NCI-H2196 (cell line): ENCODE measurements around the gene TUT1.
"Not testable (repeated sequence)": the region's sequence is repeated elsewhere in the genome, so short reads cannot be mapped to it uniquely, and the experiment has no call there.

Experiments
- DNase-seq: peaks from one replicate; lab custom pipeline; 2025; ENCODE audit not compliant: unreplicated experiment; lab: John Stamatoyannopoulos, UW

Gene TUT1

DNA sequence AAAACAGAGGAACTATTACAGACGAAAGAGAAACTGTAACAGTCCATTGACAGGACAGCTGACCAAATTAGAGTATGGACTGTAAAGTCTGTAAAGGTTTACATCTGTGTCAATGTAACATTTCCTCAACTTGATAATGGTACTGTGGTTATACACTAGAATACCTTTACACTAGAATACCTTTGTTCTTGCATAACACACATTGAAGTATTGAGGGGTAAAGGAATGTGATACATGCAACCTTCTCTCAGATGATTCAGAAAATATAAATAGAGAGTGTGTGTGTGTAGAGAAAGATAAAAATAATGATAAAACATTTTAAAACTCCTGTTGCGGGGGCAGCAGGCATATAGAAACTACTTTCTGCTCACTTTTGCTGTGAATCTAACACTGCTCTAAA is 12.1 kb downstream of the TUT1 start:
- no peak for DNase-seq

DNA sequence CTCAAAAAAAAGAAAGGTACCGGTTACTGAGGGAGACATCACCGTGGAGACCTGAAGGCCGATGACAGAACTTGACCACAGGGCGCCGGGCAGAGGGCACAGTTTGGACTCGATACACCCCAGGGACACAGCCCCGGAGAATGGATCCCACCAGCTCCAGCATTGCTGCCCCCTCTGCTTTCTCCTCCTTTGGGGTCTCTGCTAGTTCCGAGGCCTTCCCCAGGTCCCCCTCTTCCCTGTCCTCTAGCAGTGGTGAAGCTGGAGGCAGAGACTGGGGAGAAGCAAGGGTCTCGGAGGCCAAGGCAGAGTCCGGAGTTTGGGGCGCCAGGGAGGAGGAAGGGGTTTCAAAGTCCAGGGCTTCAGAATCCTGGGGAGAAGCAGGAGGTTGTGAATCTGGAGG is 12.8 kb downstream of the TUT1 start:
- no peak for DNase-seq

DNA sequence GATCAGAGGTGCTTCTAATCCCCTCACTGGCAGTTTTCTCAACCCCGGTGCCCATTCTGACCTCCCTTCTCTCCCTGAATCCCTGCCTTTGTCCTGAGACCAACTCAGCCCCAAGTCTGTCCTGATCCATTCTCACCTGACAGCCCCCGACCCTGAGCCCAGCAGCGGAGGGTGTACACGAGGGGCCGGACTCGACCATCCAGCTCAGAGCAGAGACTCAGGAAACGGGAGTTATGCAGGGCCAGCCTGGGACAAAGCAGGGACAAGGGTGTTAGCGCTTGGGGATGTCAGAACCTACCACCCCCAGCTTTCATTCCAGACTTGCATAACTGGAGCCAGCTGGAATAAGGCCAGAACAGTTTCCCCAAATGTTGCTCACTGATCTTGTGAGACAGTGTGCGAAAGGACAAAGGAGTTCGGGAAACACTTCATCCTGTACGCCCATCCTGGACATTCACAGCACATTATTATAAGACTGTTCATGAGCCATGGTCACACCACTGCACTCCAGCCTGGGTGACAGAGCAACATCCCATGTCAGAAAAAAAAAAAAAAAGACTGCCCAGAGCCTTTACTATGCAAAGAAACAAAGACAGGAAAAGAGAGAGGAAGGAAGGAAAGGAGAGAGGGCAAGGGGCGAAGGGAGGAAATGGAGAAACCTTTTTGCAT is 14.1 kb downstream of the TUT1 start:
- DNase-seq, result no peak

DNA sequence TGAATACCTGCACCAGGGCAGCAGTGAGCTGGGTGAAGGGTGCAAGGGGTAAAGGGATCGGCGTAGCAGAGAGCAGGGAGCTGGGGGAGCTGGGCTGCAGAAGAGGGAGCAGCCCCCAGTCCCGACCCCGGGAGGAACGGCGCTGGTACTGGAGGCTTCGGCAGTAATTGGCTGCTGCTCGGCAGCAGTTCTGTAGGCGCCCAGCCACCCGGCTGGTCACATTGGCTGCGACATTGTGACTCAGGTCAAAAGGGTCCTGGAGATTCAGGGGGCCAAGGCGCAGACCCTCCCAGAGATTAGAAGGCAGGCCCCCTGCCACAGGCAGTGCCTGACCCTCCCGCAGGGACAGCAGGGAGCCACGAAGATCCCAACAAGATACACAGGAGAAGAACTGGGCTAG is 15.5 kb downstream of the TUT1 start:
- DNase-seq, result no peak

DNA sequence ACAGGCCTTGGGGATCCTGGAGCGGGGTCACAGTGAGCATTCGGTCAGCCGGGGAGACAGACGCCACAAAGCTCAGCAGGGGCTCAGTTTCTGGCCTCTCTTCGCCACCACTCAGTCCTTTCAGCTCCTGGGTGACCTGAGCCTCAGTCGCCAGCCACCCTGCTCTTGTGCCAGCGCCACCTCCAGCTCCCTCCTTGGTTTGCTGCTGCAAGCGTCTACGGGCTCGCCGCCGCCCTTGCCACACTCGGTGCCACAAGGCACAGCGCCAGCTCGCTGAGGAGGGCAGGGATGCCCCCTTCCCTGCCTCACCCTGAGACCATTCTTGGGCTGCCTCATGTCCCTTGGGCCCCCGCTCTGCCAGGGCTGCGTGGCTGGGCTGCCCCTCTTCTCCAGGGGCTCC is 16.2 kb downstream of the TUT1 start:
- no peak for DNase-seq

DNA sequence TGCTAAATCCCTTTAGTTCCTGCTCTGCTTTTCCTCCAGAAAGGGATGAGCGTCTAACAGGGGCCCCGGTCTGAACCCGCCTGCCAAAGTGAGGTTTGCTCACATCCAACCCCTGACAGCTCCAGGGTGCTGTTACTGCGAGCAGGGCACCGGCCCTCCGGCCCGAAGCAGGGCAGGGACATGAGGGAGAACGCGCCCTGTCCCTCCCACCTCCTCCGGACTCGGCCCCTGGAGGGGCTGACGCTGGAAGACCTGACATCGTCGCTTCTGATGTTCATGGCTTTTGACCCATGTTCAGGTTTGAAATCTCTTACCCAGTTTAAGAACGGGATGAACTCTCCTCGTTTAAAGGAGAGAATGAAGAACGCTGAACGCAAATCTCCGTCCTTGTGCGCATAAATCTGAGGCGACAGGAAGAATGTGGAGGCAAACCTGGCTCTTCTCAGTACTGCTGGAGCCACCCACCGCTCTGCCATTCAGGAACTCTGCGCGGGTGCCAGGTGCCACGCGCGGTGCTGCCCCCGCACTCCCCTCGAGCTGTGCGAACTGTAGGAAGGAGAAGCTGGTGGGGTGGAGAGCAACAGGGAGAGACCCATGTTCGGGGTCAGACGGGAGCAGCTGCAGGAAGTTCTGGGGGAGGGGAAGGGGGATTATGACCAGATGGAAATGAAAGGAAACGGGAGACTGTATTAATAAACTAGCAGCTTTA is 16.8 kb downstream of the TUT1 start:
- peak; percentile 18 for DNase-seq

DNA sequence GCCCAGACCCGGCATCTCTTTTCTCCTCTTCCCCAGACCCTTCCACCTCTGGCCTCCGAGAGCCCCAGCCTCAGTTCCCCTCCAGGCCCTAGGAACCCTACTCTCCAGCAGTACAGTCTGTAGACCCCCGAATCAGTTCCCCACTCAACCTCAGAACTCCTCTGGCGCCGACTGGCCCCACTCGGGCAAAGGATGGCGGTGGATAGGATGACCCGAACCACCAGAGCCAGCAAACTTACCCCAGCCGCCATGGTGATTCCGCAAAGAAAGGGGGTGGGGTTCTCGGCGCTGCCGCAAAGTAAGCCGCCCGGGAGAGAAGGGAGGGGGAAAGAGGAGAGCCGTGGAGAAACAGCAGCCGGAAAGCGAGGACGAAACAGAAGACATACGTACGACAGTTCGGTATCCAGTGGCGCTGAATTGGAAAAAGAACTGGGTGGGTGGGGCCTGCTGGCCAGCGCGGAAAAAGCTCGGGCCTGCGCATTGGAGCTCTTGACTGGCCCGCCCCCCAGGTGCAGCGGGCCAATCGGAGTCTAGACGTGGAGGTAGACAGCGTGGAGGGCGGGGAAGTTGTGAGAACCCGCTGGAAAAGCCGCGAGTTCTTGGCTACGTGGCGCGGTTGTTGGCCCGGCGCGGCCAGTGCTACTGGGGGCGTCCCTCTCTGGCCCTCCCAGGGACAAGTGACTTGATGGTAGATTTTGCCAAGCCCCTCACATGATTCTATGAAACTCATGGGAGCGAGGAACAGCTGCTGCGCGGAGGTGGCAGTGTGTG is 17.5 kb downstream of the TUT1 start, which contains the start of gene EEF1G:
Gene EEF1G, minus strand, starts transcription at position 300 of the 771 bp plus-strand sequence. Its CDS starts 49 bp downstream, at position 251.
- DNase-seq, result peak; percentile 99

DNA sequence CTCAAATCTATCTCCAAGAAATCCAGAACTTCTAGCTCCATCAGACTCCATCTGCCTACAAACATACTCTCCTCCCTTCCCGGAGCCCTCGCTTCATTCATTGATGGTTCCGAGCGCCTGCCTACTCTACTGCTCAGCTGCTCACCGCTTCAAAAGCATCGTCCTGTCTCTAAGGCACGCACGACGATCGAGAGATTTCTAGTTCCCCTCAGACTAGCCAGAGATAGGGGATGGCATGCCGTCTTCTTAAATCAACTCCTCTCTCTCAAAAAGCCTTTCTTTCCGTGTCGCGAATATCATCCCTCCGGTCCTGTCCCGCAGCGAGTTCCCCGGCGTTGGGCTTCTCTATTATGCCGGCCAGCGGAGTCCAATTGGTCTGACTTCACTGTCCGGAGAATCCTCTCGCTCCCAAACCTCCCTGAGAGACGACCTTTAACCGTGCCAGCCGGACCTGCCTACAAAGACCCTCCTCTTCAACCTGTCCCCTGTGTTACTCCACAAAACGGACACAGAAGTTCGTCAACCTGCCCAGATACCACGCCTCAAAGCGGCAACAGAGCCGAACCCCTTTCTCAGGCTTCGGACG is 18.2 kb downstream of the TUT1 start:
- DNase-seq, result no peak

DNA sequence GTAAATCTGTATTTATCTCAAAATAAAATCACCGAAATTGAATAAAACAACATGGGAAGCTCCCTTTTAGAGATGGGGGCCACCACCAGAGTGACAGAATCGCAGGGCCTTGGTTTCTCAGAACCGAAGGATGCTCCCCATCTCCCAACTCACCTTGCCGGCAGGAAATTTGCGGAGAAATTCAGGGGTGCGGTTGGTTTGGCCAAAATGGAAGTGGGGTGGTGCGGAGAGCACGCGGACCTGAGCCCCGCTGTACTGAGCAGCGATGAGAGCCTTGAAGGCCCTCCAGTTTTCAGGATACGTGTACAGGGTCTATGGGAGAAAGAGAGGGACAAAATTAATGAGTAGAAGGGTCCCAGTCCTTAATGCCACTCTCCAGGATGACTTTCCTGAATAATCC is 18.9 kb downstream of the TUT1 start:
- DNase-seq, result no peak

DNA sequence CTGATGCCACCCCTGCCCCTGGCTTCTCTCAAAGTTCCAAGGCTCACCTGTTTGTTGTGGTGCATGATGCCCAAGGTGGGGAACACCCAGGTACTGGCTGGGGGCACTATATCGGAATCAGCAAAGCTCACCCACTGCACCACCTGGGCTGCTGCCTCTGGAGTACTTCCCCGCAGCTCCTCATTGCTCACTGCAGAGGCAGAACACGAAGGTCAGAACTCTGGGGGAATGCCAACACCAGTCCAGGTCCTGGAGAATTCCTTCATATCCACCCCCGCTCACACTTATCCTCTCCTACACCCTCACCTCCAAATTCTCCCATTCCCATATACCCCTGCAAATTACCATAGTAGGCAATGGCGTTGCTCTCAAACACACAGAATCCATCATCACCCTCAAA is 19.8 kb downstream of the TUT1 start:
- not testable (repeated sequence) for DNase-seq

DNA sequence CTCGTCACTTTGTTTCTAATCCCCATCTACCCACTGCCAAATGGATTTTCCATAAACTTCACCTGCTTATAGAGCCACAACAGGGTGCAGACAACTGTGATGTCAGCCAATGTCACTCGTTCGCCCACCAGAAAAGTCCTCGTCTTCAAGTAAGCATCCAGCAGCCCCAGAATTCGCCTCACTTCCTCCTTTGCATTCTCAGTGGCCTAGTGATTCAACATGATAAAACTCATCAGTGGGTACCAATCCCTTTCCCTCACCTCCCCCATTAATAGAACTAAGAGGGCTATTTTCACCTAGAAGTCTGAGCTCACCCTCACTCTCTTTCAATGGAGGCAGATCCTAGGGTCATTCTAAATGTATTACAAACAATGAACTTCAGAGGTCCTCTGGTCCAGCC is 20.4 kb downstream of the TUT1 start:
- DNase-seq, result not testable (repeated sequence)

DNA sequence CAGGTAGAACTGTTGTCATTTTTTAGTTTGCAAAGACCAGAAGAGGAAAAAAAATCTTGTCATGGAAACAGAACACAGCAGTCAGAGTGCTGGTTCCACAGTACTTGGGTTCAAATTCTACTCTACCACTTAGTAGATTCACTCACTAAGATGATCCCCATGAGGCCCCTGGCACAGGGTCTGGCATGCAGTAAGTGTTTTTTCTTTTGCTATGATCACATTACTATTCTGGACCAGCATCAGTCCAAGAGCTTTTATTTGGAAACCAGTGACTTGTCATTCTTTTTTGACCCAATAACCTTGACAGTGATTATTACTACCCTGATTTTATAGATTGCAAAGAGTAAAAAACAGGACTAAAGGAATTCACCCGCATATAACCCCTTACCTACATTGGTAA is 21.7 kb downstream of the TUT1 start:
- no peak for DNase-seq

DNA sequence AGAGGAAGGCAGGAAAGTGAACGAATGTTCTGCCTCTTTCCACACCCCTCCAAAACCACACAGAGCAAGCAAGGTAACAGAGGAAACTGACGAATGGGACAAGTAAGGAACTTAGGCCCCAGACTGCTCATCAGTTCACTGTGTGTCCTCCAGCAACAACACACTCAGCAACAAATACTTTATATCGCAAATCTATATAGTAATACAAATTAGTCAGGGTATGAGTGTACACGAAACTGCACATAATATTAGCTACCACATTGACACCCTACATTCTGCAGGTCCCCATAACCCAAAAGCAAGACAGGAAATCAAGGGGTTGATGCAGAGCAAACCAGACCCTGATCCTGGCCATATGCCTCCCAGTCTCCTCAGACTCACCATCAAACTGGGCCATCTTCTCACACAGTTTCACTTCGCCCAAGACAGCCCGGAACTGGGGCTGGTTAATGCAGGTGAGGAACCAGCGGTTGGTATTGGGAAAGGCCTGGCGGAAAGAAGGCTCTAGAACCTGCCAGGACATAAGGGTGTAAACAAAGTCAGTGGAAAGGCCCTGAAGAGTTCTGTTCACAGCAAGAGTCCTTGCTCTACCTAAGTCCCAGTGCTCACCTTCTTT is 24.2 kb downstream of the TUT1 start:
- no peak for DNase-seq

DNA sequence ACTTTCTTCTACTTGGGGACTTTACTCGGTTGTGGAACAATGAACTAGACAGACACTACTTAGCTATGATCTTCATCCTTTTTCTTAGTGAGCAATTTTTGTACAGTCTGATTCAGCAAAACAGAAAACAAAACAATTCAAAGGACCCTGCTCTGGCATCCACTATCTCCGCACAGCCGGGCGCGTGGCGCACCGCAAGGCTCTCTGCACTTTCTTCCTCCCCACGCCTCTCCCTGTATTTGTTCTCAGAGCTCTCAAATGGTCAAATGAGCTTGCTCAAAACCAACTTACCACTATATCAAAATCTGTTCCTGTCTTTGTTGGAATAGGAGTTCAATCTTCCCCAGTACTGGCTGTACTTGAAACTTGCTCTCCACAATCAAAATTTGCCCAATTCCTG is 25.1 kb downstream of the TUT1 start:
- DNase-seq, result no peak

DNA sequence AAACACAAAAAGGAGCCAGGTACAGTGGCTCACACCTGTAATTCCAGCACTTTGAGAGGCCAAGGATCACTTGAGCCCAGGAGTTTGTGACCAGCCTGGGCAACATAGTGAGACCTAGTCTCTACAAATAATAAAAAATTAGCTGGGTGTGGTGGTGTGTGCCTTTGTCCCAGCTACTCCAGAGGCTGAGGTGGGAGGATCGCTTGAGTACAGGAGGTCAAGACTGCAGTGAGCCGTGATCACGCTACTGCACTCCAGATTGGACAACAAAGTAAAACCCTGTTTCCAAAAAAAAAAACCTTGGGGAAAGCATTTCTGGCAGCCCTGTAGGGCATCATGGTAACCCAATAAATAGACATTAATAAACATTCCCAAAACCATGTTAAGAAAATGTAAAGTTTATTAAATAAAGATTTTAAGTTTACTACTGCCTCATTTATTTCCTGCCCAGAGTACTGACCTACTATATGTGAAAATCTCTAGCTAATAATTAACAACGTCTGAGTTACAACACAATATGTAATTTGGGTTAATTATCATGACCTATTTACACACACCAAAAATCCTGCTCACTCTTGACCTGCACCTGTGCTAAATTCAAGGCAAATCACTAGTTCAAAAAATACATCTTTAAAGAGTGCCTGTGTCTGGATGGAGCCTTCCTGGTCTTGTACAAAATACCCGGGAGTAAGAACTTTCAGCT is 26.1 kb downstream of the TUT1 start:
- no peak for DNase-seq

DNA sequence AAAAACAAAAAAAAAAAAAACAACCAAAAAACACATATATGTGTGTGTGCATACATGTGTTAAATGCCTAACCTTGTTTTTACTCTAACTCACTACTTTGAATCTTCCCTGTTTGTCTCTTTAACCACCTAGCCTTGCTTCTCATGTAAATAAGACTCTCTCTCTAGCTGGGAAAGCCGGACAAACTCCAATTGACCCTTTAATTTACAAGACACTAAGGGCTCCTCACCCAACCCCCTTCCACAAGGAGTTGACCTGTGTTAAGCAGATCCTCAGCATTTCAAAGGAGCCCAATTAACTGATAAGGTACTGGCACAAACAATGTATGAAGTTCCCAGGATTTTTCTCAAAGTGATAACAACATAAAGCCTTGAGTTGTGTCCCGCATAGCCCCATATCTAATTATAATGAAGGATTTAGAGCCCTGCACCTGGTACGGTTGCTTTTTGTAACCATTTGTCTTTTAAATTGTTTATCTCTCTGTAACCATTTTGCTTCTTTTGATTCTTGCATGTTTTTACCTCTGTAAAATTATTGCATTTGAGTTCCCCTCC is 29.6 kb downstream of the TUT1 start:
- not testable (repeated sequence) for DNase-seq

DNA sequence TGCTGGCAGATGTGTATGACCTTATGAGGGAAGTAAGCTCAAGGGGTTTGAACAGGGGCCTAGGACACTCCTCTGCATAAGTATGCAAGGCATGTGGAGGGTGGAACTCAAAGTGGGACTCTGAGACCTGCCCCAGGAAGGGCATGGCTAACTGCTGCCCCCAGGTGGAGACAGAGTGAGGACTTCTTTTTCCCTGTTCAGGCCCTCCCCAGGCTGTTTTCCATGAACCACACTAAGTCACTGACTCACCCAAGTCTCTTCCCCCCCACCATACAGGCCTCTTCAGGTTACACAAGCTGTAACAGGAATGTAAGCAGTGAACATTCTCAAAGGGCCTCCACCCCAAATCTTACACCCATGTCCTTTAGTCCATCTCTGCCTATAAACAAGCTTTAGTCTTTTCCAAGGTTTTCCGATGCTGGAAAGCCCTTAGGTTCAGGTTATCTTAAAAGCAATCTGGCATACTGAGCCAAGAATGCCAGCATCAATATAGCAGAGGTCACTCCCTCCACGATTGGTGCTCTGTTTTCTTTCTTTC is 30.7 kb downstream of the TUT1 start:
- DNase-seq, result peak; percentile 76

DNA sequence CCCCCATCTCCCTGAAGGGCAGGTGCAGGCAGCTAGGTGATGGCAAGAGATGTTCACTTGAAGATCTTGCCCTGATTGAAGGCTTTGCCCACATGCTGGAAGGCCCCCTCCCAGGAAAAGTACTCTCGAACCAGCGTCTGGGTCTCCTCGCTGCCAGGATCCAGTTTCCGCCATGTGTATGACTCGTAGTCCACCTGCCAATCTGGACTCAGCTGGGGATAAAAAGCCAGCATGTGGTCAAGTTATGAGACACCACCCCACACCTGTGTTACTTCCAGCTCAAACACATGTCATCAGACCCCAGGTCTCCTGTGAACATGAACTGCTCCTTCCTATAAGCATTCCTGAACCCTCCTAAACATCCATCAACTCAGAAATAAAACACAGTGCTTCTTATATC is 31.7 kb downstream of the TUT1 start:
- not testable (repeated sequence) for DNase-seq

DNA sequence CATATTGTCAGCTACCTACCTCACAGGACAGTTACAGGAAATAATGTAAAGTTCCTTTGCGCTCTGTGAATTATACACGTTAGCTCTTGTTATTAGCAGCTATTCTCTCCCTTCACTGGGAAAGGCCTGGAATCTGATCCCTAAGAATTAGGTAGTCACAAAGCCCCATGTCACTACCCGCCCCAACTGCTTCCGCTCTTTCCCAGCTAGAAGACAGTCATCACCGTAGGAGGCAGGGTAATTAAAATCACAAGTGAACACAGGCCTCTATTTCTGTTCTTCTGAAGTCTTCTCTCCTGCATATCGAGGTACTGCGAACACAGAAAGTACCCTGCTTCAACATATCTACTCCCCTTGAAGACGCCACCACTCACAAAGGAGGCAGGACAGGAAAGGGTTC is 32.1 kb downstream of the TUT1 start:
- no peak for DNase-seq

DNA sequence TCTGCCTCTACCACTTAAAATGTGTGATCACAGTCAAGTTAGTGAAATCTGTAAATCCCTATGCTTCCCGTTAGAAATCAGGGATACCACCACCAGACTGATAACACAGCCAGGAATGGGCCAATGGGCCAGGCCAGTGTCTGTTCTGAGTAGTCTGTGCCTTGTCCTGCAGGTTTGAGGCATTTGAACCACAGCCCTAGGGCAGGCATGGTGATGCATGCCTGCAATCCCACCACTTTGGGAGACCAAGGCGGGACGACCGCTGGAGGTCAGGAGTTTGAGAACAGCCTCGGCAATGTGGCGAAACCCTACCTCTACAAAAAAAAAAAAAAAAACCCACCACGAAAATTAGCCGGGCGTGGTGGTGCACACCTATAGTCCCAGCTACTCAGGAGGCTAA is 32.7 kb downstream of the TUT1 start:
- DNase-seq, result no peak
